Mesothelial cell of epicardium (in vitro differentiated cells): ENCODE results near the gene RGCC. TPM values are rescaled to one million over a fixed set of nuclear protein-coding genes. Genes with fewer than 3 reads are reported as not detected.

Experiments
- DNase-seq, 2 experiments: peaks; one replicate each; pipeline ENCODE4 v3.0.0; 2021; ENCODE audit warnings: low spot score in 2 of 2; ENCODE audit not compliant: unreplicated experiment in 2 of 2
- H3K27ac Mint-ChIP-seq: 2 replicates; pipeline ENCODE4 v1.8.0; 2021; ENCODE audit warnings: mixed read lengths
- H3K27me3 Mint-ChIP-seq: 2 replicates; pipeline ENCODE4 v1.8.0; 2021; ENCODE audit warnings: low read depth, mixed read lengths
- H3K36me3 Mint-ChIP-seq: 2 replicates; pipeline ENCODE4 v1.8.0; 2021; ENCODE audit warnings: mixed read lengths
- H3K4me1 Mint-ChIP-seq: 2 replicates; pipeline ENCODE4 v1.8.0; 2021; ENCODE audit warnings: mixed read lengths
- H3K4me3 Mint-ChIP-seq: 2 replicates; pipeline ENCODE4 v1.8.0; 2021; ENCODE audit warnings: mild to moderate bottlenecking, moderate library complexity, mixed read lengths
- H3K9me3 Mint-ChIP-seq: 2 replicates; pipeline ENCODE4 v1.8.0; 2021; ENCODE audit warnings: mixed read lengths
- CTCF ChIP-seq: fragments of 200-600 bp; sonication (generic); IDR thresholded peaks from one replicate; pipeline ENCODE4 v1.5.0; 2021; ENCODE audit warnings: antibody characterized with exemption; ENCODE audit not compliant: unreplicated experiment
- total RNA-seq: library from RNA; stranded (reverse); gene quantifications from 3 replicates; pipeline ENCODE4 v1.2.1, GENCODE V29; 2021

The RGCC gene
- total RNA-seq, 1 donor from 2014 or later = 0.85 TPM

DNA sequence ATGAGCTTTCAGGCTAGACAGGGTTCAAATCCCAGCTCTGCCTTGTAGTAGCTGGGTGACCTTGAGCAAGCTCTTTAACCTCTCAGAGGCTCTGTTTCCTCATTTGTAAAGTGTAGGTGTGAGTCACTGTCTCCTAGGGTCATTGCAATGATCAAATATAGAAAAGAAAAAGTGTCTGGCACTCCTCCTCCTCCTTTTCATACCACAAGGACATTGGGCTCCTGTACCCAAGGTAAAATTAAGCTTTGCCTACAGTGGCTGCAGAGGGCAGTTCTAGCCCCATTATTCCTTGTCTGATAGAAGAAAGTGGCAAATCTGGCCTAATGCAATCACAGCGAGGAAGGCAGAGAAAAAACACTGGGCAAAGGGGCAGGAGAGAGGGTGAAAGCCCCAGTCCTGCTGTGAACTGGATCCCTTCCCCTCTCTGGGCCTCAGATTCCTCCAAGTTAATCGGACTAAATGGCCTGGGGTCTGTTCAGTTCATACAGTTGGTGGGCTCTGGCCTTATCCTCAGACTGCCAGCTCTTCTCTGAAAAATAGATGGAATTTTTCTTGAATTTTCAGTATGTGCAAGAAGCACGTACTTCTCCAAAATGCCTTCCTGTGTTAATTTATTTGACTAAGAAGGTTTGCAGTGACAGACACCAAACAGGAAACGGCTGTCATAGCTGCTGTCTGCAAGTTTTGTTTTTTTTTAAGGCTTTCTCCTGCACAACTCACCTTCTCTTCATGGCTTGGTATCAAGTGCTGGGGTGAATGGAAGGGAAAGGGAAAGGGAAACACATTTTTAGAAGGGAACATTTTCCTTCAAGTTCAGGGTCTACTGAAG lies 35.3 kb downstream of the RGCC start:
- Mint-ChIP-seq H3K4me3 (no peak overlapping the region), H3K27me3 (no peaks in the 10 kb centered on the region), H3K27ac (no peak overlapping the region), H3K36me3 (no peaks in the 10 kb centered on the region), H3K4me1 (no peaks in the 10 kb centered on the region), H3K9me3 (no peaks in the 10 kb centered on the region)
- no peak for DNase-seq
- no peak for TF ChIP-seq CTCF

DNA sequence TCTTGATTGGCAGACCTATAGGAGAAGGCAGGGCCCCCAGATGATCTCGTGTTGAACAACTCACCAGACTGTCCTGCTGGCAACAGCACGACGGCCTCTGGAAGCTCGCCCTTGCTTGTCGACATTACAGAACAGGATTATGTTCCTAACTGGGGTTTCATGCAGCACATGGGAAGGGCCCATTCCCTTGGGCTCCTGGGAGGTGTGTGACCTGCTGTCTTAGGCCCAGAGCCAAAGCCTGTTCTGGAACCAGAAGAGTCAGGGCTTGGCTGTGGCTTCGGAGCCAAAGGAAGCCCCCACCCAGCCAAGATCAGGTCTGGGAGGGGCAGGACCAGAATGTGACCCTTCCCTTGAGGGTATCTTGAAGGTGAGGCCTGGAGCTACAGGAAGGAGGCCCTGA lies 36.9 kb downstream of the RGCC start:
- H3K4me3 Mint-ChIP-seq = no peak overlapping the region
- H3K27me3 Mint-ChIP-seq = no peaks in the 10 kb centered on the region
- no peaks in the 10 kb centered on the region for H3K4me1 Mint-ChIP-seq

GRCh38 chr13:41495044-41495443 lies 37.7 kb downstream of the RGCC start:
- no peak for DNase-seq
- no peaks in the 10 kb centered on the region for H3K27me3 Mint-ChIP-seq
- TF ChIP-seq CTCF = no peak
- H3K9me3 Mint-ChIP-seq = no peaks in the 10 kb centered on the region
- no peaks in the 10 kb centered on the region for H3K36me3 Mint-ChIP-seq
- H3K4me1 Mint-ChIP-seq = no peaks in the 10 kb centered on the region
- H3K4me3 Mint-ChIP-seq = no peak overlapping the region
- no peak overlapping the region for H3K27ac Mint-ChIP-seq

More for the DNA sequence above, 36.9 kb downstream of the RGCC start:
- no peaks in the 10 kb centered on the region for H3K9me3 Mint-ChIP-seq
- no peak for TF ChIP-seq CTCF
- no peak overlapping the region for H3K27ac Mint-ChIP-seq
- no peak for DNase-seq
- H3K36me3 Mint-ChIP-seq = no peaks in the 10 kb centered on the region

- Mint-ChIP-seq H3K36me3 (no peaks in the 10 kb centered on the region), H3K27ac (no peak overlapping the region), H3K4me3 (no peak overlapping the region), H3K9me3 (no peaks in the 10 kb centered on the region), H3K4me1 (no peaks in the 10 kb centered on the region), H3K27me3 (no peaks in the 10 kb centered on the region)
- TF ChIP-seq CTCF = no peak
- DNase-seq = no peak
Observed at GRCh38 chr13:41496420-41497234, 39.3 kb downstream of the RGCC start.

GRCh38 chr13:41497436-41497835 lies 40.1 kb downstream of the RGCC start:
- no peak overlapping the region for H3K4me3 Mint-ChIP-seq
- no peaks in the 10 kb centered on the region for H3K36me3 Mint-ChIP-seq
- no peak for TF ChIP-seq CTCF
- no peak overlapping the region for H3K27ac Mint-ChIP-seq
- no peaks in the 10 kb centered on the region for H3K9me3 Mint-ChIP-seq
- no peaks in the 10 kb centered on the region for H3K4me1 Mint-ChIP-seq
- H3K27me3 Mint-ChIP-seq = no peaks in the 10 kb centered on the region
- DNase-seq = no peak
